GM10847 (cell line): Measurements from ENCODE around the gene PLCB4.

Source experiments
- POLR2A ChIP-seq: IDR thresholded peaks from 2 replicates; pipeline ENCODE4 v1.6.1; 2011; ENCODE audit not compliant: insufficient read length; ENCODE audit errors: extremely low read depth

The PLCB4 gene

DNA sequence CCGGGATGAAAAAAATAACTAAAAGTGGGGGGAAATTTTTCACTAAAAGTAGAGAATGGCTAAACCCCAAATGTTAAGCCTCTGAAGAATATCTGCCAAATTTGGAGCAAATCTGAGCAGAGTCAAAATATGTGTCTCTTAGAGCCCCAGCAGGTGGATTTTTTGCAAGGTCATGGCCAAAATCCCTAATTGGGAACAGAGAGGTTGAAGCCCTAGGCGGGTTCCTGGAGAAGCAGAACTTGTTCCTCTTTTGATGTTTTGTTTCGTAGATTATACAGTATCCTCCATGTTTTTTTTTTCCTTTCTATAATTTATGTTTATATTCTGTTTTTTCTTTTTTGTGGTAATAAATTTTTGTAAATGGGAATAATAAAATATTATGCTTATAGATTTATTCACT, 94.4 kb downstream of the PLCB4 start:
- TF ChIP-seq POLR2A = no peak

DNA sequence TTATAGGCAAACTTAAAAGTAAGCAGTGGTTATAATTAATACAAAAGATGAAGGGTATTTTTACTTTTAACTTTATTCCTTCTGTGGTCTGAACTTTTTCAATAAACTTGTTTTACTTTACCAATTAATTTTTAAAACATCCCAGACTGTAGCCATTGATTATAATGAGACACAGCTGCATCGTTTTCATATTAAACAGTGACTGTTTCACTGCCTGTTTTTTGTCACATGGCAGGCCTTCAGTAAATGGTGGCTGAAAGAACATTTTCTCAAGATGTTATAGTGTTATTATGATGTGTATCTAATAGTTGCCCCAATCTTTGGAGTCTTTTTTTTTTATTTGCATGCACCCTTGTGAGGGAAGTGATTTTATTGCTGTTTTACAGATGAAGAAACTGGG, 95.1 kb downstream of the PLCB4 start:
- no peak for TF ChIP-seq POLR2A

GRCh38 chr20:9165261-9165660, 96.4 kb downstream of the PLCB4 start:
- no peak for TF ChIP-seq POLR2A

GRCh38 chr20:9166153-9166780, 97.4 kb downstream of the PLCB4 start:
- no peak for TF ChIP-seq POLR2A

- no peak for TF ChIP-seq POLR2A
Measured at GRCh38 chr20:9169409-9169808, 100.5 kb downstream of the PLCB4 start.

DNA sequence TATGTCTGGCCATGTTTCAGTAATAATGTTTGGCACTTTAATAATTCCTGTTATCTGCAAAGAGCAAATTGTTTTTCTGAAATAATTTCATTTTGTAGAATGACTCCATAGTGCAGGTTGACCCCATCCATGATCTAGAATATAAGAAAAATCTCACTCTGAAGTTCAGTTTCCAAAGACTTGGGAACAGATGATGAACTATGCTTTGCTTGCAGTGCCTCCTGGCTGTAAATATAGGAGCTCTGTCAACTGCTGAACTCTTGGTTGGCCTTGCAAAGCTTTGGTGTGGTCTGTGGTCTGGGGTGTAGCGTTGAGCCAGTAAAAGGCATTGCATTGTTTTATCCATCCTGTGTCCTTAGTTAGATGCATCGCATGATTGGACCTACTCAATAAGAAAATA, 104.0 kb downstream of the PLCB4 start:
- no peak for TF ChIP-seq POLR2A

GRCh38 chr20:9177278-9177677, 108.4 kb downstream of the PLCB4 start:
- no peak for TF ChIP-seq POLR2A

GRCh38 chr20:9179193-9179802, 110.4 kb downstream of the PLCB4 start:
- TF ChIP-seq POLR2A = no peak

GRCh38 chr20:9179867-9180266, 111.0 kb downstream of the PLCB4 start:
- no peak for TF ChIP-seq POLR2A

GRCh38 chr20:9180481-9181257, 111.8 kb downstream of the PLCB4 start:
- no peak for TF ChIP-seq POLR2A

- no peak for TF ChIP-seq POLR2A
Measured at GRCh38 chr20:9185511-9185910, 116.6 kb downstream of the PLCB4 start.

DNA sequence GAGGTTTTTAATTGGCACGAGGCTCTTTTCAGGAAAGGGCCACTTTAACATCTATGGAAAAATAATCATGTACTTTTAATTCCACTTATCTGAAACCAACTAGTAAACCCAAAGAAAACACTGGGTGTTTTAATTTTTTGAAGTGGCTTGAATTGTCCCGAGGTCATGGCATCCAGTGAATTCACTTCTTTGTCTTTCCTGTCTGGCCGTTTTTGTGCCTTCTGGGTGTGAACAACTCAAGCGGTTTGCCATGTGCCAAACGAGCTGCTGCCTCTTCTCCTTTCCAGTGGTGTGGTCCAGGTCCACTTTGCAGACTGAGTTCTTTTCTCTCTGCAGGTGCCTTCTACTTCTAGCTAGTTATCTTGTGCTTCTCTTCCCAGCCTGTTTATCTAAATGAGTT, 117.5 kb downstream of the PLCB4 start:
- TF ChIP-seq POLR2A = no peak

GRCh38 chr20:9195031-9195430, 126.1 kb downstream of the PLCB4 start:
- no peak for TF ChIP-seq POLR2A

- no peak for TF ChIP-seq POLR2A
Measured at GRCh38 chr20:9196110-9196509, 127.2 kb downstream of the PLCB4 start.

DNA sequence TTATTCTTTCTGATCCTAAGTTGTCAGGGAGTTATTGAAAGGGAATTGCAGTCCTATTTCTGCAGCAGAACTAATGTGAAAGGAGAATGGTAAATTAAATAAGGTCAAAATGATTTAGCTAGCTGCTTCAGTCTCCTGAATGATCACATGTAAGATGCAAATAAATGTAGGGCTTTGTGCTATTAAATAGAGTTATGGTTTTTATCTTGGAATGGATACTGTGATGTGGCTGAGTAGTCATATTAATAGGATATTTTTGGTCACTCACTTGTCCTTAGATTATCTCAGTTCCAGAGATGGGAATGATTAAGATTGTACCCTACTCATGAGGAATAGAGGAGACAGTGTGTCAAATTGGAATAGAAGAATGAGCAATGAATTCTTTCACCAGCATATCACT, 129.6 kb downstream of the PLCB4 start:
- TF ChIP-seq POLR2A = no peak

DNA sequence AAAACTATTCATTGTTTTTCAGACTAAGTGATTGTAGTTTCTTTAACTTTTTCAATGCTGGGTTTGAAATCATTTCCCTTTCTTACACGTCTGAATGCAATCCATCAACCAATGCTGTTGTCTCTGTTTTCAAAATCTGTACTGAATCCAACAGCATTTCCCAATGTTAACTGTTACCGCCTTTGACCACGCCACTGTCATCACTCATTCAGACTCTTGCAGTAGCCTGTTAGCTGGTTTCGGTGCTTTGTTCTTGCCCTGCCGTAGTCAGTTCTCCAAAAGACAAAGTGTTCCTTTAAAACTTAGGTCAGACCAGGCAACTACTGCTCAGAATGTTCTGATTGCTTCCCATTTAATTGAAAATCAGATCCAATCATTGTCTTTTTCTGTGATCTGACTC, 131.3 kb downstream of the PLCB4 start:
- no peak for TF ChIP-seq POLR2A
